Stimulated activated CD4-positive, alpha-beta T cell treated with anti-CD3 and anti-CD28 coated beads, Interleukin-4, amount 100 ng/mL, for 4 hours (primary cell): ENCODE measurements around the gene MRPS11.
"Not testable (repeated sequence)": the region's sequence is repeated elsewhere in the genome, so short reads cannot be mapped to it uniquely, and the experiment has no call there.

Experiments used
- DNase-seq, 2 experiments: peaks; one replicate each; pipeline ENCODE4 v3.0.0-alpha.2; 2020

Gene MRPS11

GRCh38 chr15:88456733-88457132, 10.8 kb upstream of the MRPS11 start:
- DNase-seq: no peak

- DNase-seq: no peak
These were observed 3.5 kb upstream of the MRPS11 start for GRCh38 chr15:88463870-88464532.

GRCh38 chr15:88465633-88466224, 1.8 kb upstream of the MRPS11 start:
- DNase-seq: no peak

- no peak for DNase-seq
These were observed 524 bp downstream of the MRPS11 start for GRCh38 chr15:88467935-88468528.

GRCh38 chr15:88468721-88469120, 1.2 kb downstream of the MRPS11 start:
- not testable (repeated sequence) for DNase-seq

GRCh38 chr15:88469321-88469720, 1.8 kb downstream of the MRPS11 start:
- no peak for DNase-seq

GRCh38 chr15:88470625-88471372, 3.3 kb downstream of the MRPS11 start:
- DNase-seq: no peak

- DNase-seq: no peak
These were observed 4.7 kb downstream of the MRPS11 start for GRCh38 chr15:88472225-88472624.

GRCh38 chr15:88473661-88474293, 6.3 kb downstream of the MRPS11 start:
- not testable (repeated sequence) for DNase-seq

GRCh38 chr15:88476635-88477060, 9.1 kb downstream of the MRPS11 start:
- no peak for DNase-seq

GRCh38 chr15:88477126-88477525, 9.6 kb downstream of the MRPS11 start:
- no peak for DNase-seq

- DNase-seq: no peak
These were observed 10.4 kb downstream of the MRPS11 start for GRCh38 chr15:88477904-88478303.

- no peak for DNase-seq
These were observed 11.7 kb downstream of the MRPS11 start for GRCh38 chr15:88479169-88479568.

- no peak for DNase-seq
These were observed 13.5 kb downstream of the MRPS11 start for GRCh38 chr15:88480981-88481380.

GRCh38 chr15:88482263-88482662, 14.8 kb downstream of the MRPS11 start:
- no peak for DNase-seq

GRCh38 chr15:88484682-88485331, 17.3 kb downstream of the MRPS11 start:
- no peak for DNase-seq

- DNase-seq: no peak
These were observed 19.8 kb downstream of the MRPS11 start for GRCh38 chr15:88487178-88487795.

GRCh38 chr15:88487796-88488523, 20.5 kb downstream of the MRPS11 start:
- DNase-seq: no peak

GRCh38 chr15:88489321-88489720, 21.8 kb downstream of the MRPS11 start:
- no peak for DNase-seq

GRCh38 chr15:88490036-88490435, 22.5 kb downstream of the MRPS11 start:
- DNase-seq: no peak

- no peak for DNase-seq
These were observed 23.6 kb downstream of the MRPS11 start for GRCh38 chr15:88491158-88491557.
